Keratinocyte (primary cell): ENCODE results near the gene ZNF180. TPM values are rescaled to one million over a fixed set of nuclear protein-coding genes. Genes with fewer than 3 reads are reported as not detected.

Experiments
- DNase-seq: peaks from one replicate; pipeline ENCODE4 v3.0.0-alpha.2; 2011; ENCODE audit warnings: low read depth, missing footprints, low spot score
- FAIRE-seq: peaks from 2 replicates; lab custom pipeline; 2011; peaks lifted over from hg19 to GRCh38; lab: Jason Lieb, UNC
- H2AFZ ChIP-seq: 2 replicates; pipeline ENCODE4 v1.6.0; 2012; ENCODE audit warnings: low read length, control low read depth, inconsistent platforms; ENCODE audit not compliant: control insufficient read depth
- H3K27ac ChIP-seq: 2 replicates; pipeline ENCODE4 v1.5.1; 2011; ENCODE audit warnings: low read length; ENCODE audit not compliant: control insufficient read depth, insufficient read depth
- H3K27me3 ChIP-seq: 3 replicates; pipeline ENCODE4 v1.6.0; 2011; ENCODE audit warnings: low read length; ENCODE audit not compliant: control insufficient read depth, insufficient read depth; ENCODE audit errors: extremely low read depth
- H3K36me3 ChIP-seq, 2 experiments: 2 replicates in 1 of 2; 3 replicates in 1 of 2; pipeline ENCODE4 v1.5.1; 2011; ENCODE audit warnings: low read length in 2 of 2, mild to moderate bottlenecking in 1 of 2; ENCODE audit not compliant: control insufficient read depth in 2 of 2, insufficient read depth in 2 of 2; ENCODE audit errors: extremely low read depth in 1 of 2
- H3K4me1 ChIP-seq: 3 replicates; pipeline ENCODE4 v1.5.1; 2011; ENCODE audit warnings: low read length; ENCODE audit not compliant: control insufficient read depth, insufficient read depth; ENCODE audit errors: extremely low read depth
- H3K4me2 ChIP-seq: 3 replicates; pipeline ENCODE4 v1.6.0; 2011; ENCODE audit warnings: low read depth, low read length; ENCODE audit not compliant: control insufficient read depth, insufficient read depth; ENCODE audit errors: extremely low read depth
- H3K4me3 ChIP-seq, 3 experiments: fragments of 200-600 bp in 1 of 3; sonication (generic) in 1 of 3; 2 replicates in 2 of 3; 3 replicates in 1 of 3; pipeline ENCODE4 v1.5.1; 2011 to 2016; ENCODE audit warnings: low read length in 3 of 3, mild to moderate bottlenecking in 3 of 3, control low read depth in 2 of 3, inconsistent platforms in 1 of 3, low read depth in 1 of 3, mixed read lengths in 1 of 3, mixed run types in 1 of 3, moderate library complexity in 1 of 3; ENCODE audit not compliant: control insufficient read depth in 2 of 3, insufficient read depth in 2 of 3; ENCODE audit errors: extremely low read depth in 1 of 3
- H3K79me2 ChIP-seq: 2 replicates; pipeline ENCODE4 v1.6.0; 2012; ENCODE audit warnings: low read length; ENCODE audit not compliant: control insufficient read depth, insufficient read depth
- H3K9ac ChIP-seq: 3 replicates; pipeline ENCODE4 v1.6.0; 2011; ENCODE audit warnings: low read length; ENCODE audit not compliant: control insufficient read depth, insufficient read depth; ENCODE audit errors: extremely low read depth
- H3K9me1 ChIP-seq: 3 replicates; pipeline ENCODE4 v1.6.0; 2011; ENCODE audit warnings: low read length; ENCODE audit not compliant: control insufficient read depth, insufficient read depth; ENCODE audit errors: extremely low read depth
- H3K9me3 ChIP-seq: 2 replicates; pipeline ENCODE4 v1.5.1; 2012; ENCODE audit warnings: low read depth, low read length; ENCODE audit not compliant: control insufficient read depth
- H4K20me1 ChIP-seq: 3 replicates; pipeline ENCODE4 v1.6.0; 2011; ENCODE audit warnings: low read length; ENCODE audit not compliant: control insufficient read depth, insufficient read depth; ENCODE audit errors: extremely low read depth
- CTCF ChIP-seq, 3 experiments: IDR thresholded peaks in 1 of 3; conservative IDR thresholded peaks in 1 of 3; optimal IDR thresholded peaks in 1 of 3; 2 replicates in 2 of 3; 3 replicates in 1 of 3; pipeline versions ENCODE3 to v1.5.1; 2011; ENCODE audit warnings: low read length in 3 of 3, mild to moderate bottlenecking in 3 of 3, moderate library complexity in 2 of 3, control low read depth in 1 of 3, inconsistent platforms in 1 of 3; ENCODE audit not compliant: insufficient read depth in 2 of 3; ENCODE audit errors: extremely low read depth in 1 of 3
- EZH2 ChIP-seq: IDR thresholded peaks from one replicate; pipeline ENCODE4 v1.6.1; 2012; ENCODE audit warnings: inconsistent platforms, mild to moderate bottlenecking, low read length, moderate library complexity
- dilution Hi-C: fragments of 300-500 bp; cut with MboI; formaldehyde crosslinking; loops from one replicate; pipeline ENCODE4 v1.7.0; 2020; ENCODE audit warnings: low sequenced_read_pairs; ENCODE audit not compliant: extremely low pct_ligation_motif_present
- polyA plus RNA-seq, 5 experiments: library from polyadenylated mRNA; depleted of rRNA in 3 of 5; stranded (reverse) in 3 of 5; stranded (forward) in 1 of 5; unstranded in 1 of 5; fragments of >200 nt; gene quantifications; 1 replicate in 1 of 5; 2 replicates in 3 of 5; 3 replicates in 1 of 5; pipeline versions ENCODE4 v1.2.1 to v1.2.3, GENCODE V29; 2011 to 2012; ENCODE audit warnings: missing spikeins in 2 of 5, low read depth in 1 of 5, low replicate concordance in 1 of 5

Gene ZNF180
- polyA plus RNA-seq, 1 donor (not counting 4 experiments of a cell fraction or from before 2014, with no cell fraction given) = 2.6 TPM

- Histone ChIP-seq H3K9me3 (peaks cover 4% of the 10 kb centered on the region), H3K27ac (no peak overlapping the region), H4K20me1 (no peaks in the 10 kb centered on the region), H2AFZ (no peak overlapping the region), H3K36me3 (no peaks in the 10 kb centered on the region), H3K9ac (no peak overlapping the region), H3K27me3 (no peaks in the 10 kb centered on the region), H3K79me2 (no peaks in the 10 kb centered on the region), H3K4me1 (no peaks in the 10 kb centered on the region), H3K9me1 (no peaks in the 10 kb centered on the region), H3K4me3 (no peak overlapping the region), H3K4me2 (no peak overlapping the region)
- FAIRE-seq (no peak), DNase-seq (no peak)
- TF ChIP-seq EZH2 (no peak), CTCF (optimal IDR thresholded peaks at IDR 0.05 in 1 of 3, IDR thresholded peaks at IDR 0.05 in 1 of 3, conservative IDR thresholded peaks at IDR 0.05 in 1 of 3; ENCODE audit: extremely low read depth in 1 of 3, insufficient read depth in 2 of 3, low read length in 3 of 3) (no peak)
- dilution Hi-C loops = no loop called here
These were observed 45.2 kb downstream of the ZNF180 start for GRCh38 chr19:44455100-44455499.

- Histone ChIP-seq H3K4me2 (no peak overlapping the region), H3K4me3 (no peak overlapping the region), H3K27ac (no peak overlapping the region), H3K36me3 (no peaks in the 10 kb centered on the region), H3K79me2 (peaks cover 4% of the 10 kb centered on the region), H3K4me1 (peaks cover 6% of the 10 kb centered on the region), H2AFZ (no peak overlapping the region), H3K9ac (no peak overlapping the region), H3K27me3 (no peaks in the 10 kb centered on the region), H3K9me1 (no peaks in the 10 kb centered on the region), H4K20me1 (no peaks in the 10 kb centered on the region), H3K9me3 (peaks cover 4% of the 10 kb centered on the region)
- dilution Hi-C loops = no loop called here
- TF ChIP-seq CTCF (optimal IDR thresholded peaks at IDR 0.05 in 1 of 3, IDR thresholded peaks at IDR 0.05 in 1 of 3, conservative IDR thresholded peaks at IDR 0.05 in 1 of 3; ENCODE audit: extremely low read depth in 1 of 3, insufficient read depth in 2 of 3, low read length in 3 of 3) = no peak
- TF ChIP-seq EZH2 = no peak
- DNase-seq (no peak), FAIRE-seq (no peak)
These were observed 48.0 kb downstream of the ZNF180 start for GRCh38 chr19:44452367-44452766.
